Activated effector memory CD4-positive, alpha-beta T cell treated with anti-CD3 and anti-CD28 coated beads, Interleukin-2, amount 50 U/mL, for 16 hours (primary cell): ENCODE measurements around the gene TAC3.
"Not testable (repeated sequence)": the region's sequence is repeated elsewhere in the genome, so short reads cannot be mapped to it uniquely, and the experiment has no call there.

ENCODE experiments used
- DNase-seq: peaks from one replicate; pipeline ENCODE4 v3.0.0-alpha.2; 2020

Gene TAC3

GRCh38 chr12:57016348-57016747, at the start of gene TAC3:
TAC3 (minus strand) TSS chr12:57016529; CDS start chr12:57015797, 732 bp downstream.
- DNase-seq, result no peak

GRCh38 chr12:57063991-57064685, 47.8 kb upstream of the TAC3 start:
- peak; percentile 72 for DNase-seq

DNA sequence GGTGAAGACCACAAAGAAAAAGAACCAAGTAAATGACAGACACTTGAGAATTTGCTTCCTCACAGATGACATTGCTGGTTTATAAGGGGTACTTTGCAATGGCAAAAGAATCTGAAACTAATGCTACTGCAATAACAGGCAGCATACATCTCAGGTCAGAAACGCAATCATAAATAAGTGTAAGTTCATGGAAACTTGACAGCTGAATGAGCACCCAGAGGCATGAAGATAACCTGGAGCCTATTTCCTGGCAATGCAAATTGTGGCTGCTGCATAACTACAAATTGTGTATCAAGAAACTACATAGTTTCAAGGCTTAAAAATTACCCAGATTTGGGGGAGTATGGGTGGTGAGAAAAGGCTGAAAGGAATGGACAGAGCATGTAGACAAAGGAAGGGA, 42.1 kb upstream of the TAC3 start:
- DNase-seq, result no peak

GRCh38 chr12:57057067-57057751, 40.9 kb upstream of the TAC3 start:
- no peak for DNase-seq

DNA sequence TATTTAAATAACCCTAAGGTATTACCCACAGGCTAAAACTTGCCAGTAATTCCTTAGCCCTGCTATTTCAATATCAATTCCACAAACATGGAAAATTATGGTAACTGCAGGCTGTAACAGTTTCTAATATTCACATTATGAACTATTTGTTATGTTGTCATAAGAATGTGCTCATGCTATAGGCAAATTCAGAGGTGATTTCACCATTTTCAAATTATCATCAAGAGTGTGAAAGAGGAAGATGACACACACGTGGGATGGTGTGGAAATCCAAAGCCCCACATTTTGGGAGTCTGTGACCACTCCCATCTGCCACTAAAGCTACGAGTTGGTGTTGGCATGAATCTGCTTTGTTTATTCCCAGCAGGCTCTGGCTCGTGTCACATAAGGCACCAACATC, 39.5 kb upstream of the TAC3 start:
- no peak for DNase-seq

DNA sequence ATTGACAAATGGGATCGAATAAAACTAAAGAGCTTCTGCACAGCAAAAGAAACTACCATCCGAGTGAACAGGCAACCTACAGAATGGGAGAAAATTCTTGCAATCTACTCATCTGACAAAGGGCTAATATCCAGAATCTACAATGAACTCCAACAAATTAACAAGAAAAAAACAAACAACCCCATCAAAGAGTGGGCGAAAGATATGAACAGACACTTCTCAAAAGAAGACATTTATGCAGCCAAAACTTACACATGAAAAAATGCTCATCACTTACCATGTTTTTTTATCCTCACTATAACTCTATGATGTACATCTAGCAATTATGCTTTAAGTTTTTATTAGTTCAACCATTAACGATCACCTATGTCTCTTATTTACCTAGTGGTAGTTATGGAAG, 37.6 kb upstream of the TAC3 start:
- DNase-seq, result not testable (repeated sequence)

DNA sequence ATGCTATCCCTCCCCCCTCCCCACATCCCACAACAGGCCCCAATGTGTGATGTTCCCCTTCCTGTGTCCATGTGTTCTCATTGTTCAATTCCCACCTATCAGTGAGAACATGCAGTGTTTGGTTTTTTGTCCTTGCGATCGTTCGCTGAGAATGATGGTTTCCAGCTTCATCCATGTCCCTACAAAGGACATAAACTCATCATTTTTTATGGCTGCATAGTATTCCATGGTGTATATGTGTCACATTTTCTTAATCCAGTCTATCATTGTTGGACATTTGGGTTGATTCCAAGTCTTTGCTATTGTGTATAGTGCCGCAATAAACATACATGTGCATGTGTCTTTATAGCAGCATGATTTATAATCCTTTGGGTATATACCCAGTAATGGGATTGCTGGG, 36.8 kb upstream of the TAC3 start:
- not testable (repeated sequence) for DNase-seq

GRCh38 chr12:57051011-57051410, 34.7 kb upstream of the TAC3 start:
- DNase-seq, result no peak

- no peak for DNase-seq
Observed at GRCh38 chr12:57049890-57050289, 33.6 kb upstream of the TAC3 start, which contains the start of gene MYO1A. MYO1A (minus strand) TSS chr12:57050129; CDS start chr12:57048323, 1,806 bp downstream.

DNA sequence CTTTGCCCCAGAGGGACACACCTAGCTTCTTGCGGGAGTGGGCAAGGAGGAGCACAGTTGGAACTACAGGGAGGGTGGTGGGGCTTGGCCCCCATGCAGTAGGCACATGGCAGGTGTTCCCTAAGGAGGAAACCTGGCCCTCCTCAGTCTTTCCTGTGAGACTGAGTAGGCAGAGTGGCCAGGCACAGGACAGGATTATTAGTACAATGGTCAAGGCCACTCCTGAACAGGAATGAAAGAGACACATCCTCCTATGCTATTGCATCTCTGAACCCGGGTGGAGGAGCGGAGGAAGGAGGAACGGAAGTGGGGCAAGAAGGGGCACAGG, 32.8 kb upstream of the TAC3 start:
- no peak for DNase-seq

DNA sequence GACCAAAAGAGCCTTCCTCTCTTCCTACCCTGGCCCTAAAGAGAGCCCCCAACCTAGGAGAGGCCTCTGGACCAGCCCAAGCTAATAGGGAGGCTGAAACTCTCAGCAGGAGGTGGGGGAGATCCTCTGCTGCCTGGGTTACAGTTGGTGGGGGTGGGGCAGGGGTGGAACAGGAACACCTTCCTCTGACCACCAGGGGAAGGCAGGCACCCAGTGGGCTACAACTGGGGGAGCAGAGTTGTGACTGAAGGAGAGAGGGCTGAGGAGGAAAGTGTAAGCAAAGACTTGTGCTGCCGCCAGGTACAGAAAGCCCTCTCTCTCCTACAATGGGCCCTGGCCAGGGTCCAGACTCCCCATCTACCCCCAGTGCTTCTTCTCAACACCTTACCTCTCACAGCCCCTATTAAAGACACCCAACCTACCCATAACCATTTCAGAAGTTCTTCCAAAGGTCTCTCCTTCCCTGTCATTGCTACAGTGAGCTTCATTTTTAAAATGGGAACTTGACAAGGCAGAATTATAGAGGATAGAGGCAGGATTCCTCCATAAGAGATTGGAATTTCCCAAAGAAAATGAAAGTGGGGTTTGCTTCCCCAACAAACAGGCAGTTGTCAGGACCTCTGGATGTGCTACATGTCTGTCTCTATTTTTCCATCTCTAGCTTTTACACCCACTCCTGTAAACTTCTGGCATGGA, 32.2 kb upstream of the TAC3 start:
- DNase-seq, result no peak

- no peak for DNase-seq
Observed at GRCh38 chr12:57047981-57048380, 31.7 kb upstream of the TAC3 start.

DNA sequence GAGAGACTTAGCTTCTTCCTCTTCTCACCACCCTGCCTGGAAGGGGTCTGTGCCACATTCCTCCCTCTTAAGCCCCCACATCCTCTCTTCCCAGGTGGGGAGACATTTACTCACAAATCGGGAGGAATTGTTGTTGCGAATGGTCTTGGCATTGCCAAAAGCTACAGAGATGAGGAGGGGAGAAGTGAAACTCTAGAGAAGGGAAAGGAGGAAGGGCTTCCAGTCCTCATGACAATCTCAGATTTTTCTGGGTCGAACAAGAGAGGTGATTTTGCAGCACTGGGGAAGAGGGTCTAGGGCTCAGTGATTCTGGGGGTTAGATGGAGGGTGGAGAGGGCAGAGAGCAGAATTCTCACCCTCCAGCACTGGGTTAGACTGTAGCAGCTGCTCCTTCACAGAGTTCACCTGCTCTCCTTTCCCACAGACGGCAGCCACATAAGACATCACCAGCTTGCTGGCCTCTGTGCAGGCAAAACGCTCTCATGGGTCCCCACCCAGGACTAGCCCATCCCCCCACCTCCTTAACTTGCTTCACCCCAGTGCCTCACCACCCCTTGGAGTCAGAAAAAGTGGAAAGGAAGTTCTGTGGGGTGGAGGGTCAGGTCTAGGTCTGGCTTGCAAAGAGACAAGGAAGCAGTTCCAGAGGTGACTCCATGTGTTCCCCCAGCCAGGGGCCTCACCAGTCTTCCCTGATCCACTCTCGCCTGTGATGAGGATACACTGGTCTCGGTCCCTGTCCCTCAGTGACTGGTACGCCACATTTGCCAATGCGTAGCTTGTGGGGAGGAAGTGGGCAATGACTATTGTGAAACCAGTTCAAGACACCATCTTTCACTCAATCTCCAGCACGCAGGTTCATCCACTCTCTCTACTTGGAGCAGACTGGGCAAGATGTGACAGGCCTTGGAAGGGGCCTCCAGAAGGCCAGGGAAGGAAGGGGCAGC, 30.9 kb upstream of the TAC3 start:
- no peak for DNase-seq

DNA sequence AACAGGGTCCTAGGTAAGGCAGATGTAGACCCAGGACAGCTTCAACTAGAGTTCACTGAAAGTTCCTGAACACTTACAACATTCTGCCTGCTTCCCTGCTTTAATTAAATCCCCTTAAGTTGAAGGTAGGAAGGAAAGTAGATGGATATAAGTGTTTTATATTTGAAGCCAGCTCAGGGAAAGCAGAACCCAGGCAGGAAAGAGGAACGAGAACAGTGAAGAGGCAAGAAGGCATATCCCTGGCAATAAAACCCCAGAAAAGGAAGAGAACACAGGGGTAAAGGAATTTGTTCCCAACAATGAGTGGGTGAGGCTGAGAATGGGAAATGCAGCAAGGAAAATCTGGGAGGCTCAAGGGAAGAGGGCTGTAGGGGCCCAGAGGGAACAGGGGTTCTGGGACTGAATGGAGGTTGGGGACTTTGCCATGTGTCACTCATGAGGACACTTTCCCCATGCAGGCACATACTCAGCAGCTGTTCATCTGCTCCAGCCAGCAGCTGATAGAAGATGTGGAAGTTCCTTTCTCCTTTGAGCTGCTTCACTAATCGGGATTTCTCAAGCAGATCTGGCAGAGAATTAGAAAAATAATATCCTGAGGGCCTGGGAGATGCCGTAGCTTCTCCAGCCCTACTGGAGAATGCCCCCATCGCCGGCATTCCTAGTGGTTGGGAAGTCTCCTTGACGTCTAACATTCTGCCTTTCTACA, 29.9 kb upstream of the TAC3 start:
- DNase-seq, result no peak

DNA sequence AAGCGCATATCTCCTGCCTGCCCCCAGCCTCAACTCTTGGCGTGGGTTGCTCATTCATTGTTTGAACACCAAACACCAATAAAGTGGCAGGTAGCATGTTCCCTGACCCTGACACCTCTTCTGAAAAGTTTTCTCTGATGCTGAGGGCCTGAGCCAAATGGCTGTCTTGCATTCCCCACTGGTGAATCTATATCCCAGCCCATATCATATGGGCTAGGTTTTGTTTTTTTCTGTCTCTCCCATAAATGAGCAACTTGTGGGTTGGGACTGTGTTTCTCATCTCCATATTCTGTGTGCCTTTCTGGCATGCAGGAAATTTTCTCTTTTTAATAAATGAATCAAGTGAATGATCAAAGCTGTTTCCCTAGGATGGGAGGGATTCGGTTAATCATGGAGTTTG, 28.6 kb upstream of the TAC3 start:
- no peak for DNase-seq

- DNase-seq, result no peak
Observed at GRCh38 chr12:57044468-57044867, 28.1 kb upstream of the TAC3 start.

DNA sequence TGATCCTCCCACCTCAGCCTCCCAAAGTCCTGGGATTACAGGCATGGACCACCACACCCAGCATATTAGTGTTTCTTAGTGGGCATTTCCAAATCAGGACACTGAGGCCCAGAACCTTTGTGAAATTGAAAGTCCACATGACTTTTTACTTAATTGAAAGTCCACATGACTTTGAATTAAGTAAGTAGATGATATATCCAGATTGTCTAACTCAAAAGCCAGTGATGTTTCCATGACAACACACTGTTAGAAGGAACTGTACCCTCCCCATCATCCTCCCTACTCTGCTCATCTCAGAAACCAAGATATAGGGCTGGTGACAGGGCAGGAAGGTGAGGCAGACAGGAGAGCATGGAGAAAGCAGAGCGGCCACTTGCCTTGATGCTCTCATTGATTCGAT, 26.4 kb upstream of the TAC3 start:
- DNase-seq, result no peak

- no peak for DNase-seq
Observed at GRCh38 chr12:57040750-57041149, 24.4 kb upstream of the TAC3 start.

- DNase-seq, result no peak
Observed at GRCh38 chr12:57040211-57040610, 23.9 kb upstream of the TAC3 start.

GRCh38 chr12:57039016-57039798, 22.9 kb upstream of the TAC3 start:
- no peak for DNase-seq

DNA sequence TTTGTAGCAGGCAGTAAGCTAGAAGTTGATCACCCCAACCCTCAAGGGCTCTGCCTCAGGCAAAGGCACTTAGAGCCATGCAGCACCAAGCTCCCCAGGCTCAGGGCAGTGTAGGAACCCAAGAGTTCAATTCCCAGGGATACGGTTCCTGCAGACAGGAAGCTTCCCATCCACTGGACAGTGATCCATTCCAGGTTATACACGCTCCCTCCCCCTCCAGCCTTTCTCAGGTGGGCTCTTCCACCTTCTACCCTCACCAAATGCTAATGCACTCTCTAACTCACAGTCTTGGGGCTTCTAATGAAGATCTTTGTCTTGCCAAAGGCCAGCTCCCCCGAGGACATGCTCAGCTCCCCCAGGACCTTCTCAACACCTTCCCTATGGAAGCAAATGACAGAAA, 20.9 kb upstream of the TAC3 start:
- no peak for DNase-seq

DNA sequence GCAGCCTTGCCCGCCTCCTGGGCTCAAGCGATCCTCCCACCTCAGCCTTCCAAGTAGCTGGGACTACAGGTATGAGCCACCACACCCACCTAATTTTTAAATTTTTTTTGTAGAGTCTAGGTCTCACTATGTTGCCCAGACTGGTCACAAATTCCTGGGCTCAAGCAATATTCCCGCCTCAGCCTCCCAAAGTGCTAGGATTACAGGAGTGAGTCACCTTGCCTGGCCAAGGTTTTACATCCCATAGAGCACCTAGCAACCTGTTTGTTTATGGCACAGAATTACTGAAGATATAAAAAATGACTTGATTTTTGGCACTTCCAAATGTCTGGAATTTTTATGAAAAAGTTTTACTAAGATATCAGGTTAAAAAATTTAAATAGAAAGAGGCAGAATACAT, 17.1 kb upstream of the TAC3 start:
- no peak for DNase-seq
